Mucosa of stomach (tissue), 1 donor: ENCODE measurements around the gene RNF223.
"Not testable (repeated sequence)": the region's sequence is repeated elsewhere in the genome, so short reads cannot be mapped to it uniquely, and the experiment has no call there.

Experiments
- H3K27me3 ChIP-seq: one replicate; pipeline ENCODE4 v1.7.0; 2013; ENCODE audit warnings: mild to moderate bottlenecking, low read length; ENCODE audit not compliant: control insufficient read depth, insufficient read depth
- H3K36me3 ChIP-seq: one replicate; pipeline ENCODE4 v1.7.0; 2013; ENCODE audit warnings: low read length; ENCODE audit not compliant: control insufficient read depth, insufficient read depth
- H3K4me1 ChIP-seq: one replicate; pipeline ENCODE4 v1.7.0; 2013; ENCODE audit warnings: mild to moderate bottlenecking, low read length; ENCODE audit not compliant: control insufficient read depth, insufficient read depth
- H3K4me3 ChIP-seq: one replicate; pipeline ENCODE4 v1.7.0; 2013; ENCODE audit warnings: low read length
- H3K9ac ChIP-seq: one replicate; pipeline ENCODE4 v1.7.0; 2013; ENCODE audit warnings: mild to moderate bottlenecking, low read length, moderate library complexity
- H3K9me3 ChIP-seq: one replicate; pipeline ENCODE4 v1.7.0; 2013; ENCODE audit warnings: mild to moderate bottlenecking, low read length, moderate library complexity; ENCODE audit not compliant: control insufficient read depth
- donor health status: Pancreatic carcinoma.

Gene RNF223

DNA sequence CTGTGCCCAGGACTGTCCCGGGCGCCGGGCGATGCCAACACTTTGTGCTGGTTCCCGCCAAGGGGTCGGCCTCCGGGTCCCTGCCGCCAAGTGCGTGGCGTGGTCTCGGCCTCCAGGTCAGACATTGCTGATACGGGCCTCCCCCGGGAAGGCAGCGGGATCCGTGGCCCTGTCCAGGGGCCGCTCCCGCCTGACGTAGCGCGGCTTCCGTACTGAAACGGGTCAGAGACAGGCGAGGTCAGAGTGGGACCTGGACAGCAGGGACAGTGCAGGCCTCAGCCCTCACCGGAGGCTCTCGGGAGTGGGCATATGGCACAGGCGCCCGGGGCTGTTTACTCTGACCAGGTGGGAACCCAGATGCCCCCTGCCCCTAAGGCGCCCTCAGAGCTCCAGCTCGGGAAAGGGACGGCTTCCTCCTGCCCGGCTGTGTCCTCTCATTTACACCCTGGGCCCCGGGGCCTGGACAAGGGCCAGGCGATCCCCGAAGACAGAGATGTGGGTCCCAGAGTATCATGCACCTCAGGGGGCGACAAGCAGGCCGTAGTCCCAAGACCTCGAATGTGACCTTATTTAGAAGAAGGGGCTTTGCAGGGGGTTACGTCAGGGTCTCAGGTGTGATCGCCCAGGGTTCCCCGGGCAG lies 8.8 kb upstream of the RNF223 start:
- Histone ChIP-seq H3K9ac (no peak overlapping the region), H3K36me3 (no peaks in the 10 kb centered on the region), H3K4me3 (no peak overlapping the region), H3K27me3 (peaks cover 11% of the 10 kb centered on the region), H3K4me1 (peaks cover 14% of the 10 kb centered on the region), H3K9me3 (no peaks in the 10 kb centered on the region)

DNA sequence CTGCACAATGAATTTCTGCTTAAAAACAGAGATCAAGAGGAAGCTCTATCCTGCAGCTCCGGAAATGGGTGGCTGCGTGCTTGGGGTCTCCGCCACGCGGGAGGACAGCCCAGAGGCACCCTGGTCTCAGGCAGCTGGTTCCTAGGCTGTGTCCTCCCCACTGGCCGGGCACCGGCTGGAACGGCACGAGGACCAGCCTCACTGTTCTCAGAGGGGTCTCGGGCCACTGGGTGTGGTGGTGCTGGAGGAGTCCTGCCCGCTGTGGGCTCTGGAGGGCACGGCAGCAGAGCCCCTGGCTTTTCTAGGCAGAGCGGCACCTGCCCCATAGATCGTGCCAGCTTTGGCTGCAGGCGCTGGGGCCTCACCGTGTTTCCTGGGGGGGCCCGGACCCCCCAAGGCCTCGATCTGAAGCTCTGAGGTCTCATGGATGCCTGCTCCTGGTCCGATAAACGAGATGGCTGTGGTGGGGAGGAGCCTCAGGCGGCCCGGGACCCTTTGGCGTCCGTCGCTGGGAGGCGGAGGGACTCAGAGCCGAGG lies 8.2 kb upstream of the RNF223 start:
- H3K4me3 ChIP-seq, result no peak overlapping the region
- peaks cover 11% of the 10 kb centered on the region for H3K27me3 ChIP-seq
- H3K36me3 ChIP-seq, result no peaks in the 10 kb centered on the region
- no peak overlapping the region for H3K9ac ChIP-seq
- no peaks in the 10 kb centered on the region for H3K9me3 ChIP-seq
- H3K4me1 ChIP-seq, result peaks cover 14% of the 10 kb centered on the region

DNA sequence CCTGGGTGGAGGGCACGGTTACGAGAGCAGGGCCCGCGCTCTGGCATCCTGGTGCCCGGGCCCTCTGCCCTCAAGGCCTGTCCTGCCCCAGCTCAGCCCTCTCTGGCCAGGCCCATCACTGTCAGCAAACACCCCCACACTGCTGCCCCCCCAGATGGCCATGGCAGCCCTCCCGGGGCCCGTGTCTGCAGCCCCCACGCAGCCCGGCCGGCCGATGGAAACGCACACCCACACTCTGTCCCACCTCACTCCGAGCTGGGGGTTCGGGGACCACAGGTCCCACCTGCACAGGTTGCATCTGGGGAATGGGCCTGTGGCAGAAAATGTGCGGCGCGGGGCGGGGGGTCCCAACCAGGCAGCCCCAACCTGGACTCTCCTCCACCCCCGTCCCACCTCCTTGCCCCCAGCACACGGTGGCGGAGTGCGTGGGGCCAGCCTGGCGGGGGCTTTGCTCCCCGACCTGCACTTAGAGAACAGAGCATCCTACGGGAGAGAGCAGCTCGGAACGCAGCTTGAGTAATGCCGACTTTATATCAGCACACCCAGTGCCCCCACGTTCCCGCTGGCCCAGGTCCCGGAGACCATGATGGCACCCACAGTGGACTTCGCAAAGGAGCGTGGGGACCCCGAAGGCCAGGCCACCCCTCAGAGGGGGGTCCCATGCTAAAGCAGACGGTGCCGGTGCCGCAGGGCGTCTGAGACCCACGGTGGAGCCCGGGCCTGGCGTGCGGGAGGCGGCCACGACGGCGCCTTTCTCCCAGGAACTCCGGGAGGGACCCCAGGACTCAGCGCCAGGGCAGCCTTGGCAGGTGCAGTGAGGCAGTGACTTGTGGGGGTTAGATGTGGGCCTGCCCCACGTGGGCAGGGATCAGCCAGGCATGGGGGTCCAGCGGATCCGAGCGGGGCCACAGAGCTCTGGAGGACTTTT lies 7.5 kb upstream of the RNF223 start:
- H3K9ac ChIP-seq, result no peak overlapping the region
- H3K9me3 ChIP-seq, result no peaks in the 10 kb centered on the region
- peaks cover 14% of the 10 kb centered on the region for H3K4me1 ChIP-seq
- no peak overlapping the region for H3K4me3 ChIP-seq
- peaks cover 11% of the 10 kb centered on the region for H3K27me3 ChIP-seq
- H3K36me3 ChIP-seq, result no peaks in the 10 kb centered on the region

DNA sequence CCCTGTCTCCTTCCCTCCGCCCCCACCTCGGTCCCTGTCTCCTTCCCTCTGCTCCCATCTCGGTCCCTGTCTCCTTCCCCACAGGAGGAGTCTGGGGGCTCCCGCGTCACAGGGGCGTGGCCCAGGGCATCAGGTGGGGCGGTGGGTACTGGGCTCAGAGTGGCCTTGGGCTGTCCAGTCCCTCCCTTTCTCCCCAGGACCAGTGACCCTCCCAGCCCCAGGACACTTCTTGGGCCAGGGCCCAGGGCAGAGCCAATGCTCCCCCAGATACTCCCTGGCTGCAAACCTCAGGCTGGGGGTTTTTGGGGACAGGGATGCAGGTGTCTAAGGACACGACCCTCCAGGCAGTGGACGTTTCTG lies 6.8 kb upstream of the RNF223 start:
- Histone ChIP-seq H3K4me1 (peaks cover 14% of the 10 kb centered on the region), H3K4me3 (no peak overlapping the region), H3K27me3 (peaks cover 11% of the 10 kb centered on the region), H3K9ac (no peak overlapping the region), H3K36me3 (no peaks in the 10 kb centered on the region), H3K9me3 (no peaks in the 10 kb centered on the region)

- Histone ChIP-seq H3K27me3 (peaks cover 11% of the 10 kb centered on the region), H3K4me1 (peaks cover 14% of the 10 kb centered on the region), H3K9me3 (no peaks in the 10 kb centered on the region), H3K36me3 (no peaks in the 10 kb centered on the region), H3K4me3 (no peak overlapping the region), H3K9ac (peak overlapping the region; percentile 29)
These were observed 6.1 kb upstream of the RNF223 start for GRCh38 chr1:1080122-1080757.

DNA sequence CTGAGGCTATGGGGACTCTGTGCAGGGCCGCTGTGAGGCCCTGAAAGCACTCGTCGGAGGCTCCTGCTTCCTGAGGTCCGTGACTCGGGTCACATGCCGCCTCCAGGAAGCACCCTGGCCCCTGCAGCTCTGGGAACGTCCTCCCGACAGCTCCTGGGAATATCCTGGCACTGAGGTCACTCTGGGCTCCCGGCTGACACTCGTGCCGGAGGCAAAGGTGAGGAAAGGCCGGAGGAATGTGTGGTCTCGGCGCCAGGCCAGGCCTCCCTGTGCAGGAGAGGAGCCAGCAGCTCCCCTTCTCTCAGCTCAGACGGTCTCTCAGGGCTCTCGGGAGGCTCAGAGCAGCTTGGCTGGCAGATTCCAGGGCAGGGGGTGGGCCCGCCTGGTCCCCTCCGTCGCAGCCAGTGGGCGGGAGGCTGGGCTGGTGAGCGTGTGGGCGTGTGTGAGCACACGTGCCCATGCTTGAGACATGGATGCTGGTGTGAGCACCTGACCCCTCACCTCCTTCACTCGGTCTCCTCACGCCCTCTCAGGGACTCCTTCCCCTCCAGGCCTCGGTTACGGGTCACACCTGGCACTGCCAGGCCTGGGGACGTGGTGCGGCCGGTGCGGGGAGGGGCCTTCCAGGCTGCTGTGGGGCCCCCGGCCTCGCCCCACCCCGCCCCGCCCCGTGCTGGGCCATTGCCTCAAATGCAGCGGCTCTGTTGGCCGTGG lies 5.5 kb upstream of the RNF223 start:
- no peaks in the 10 kb centered on the region for H3K9me3 ChIP-seq
- H3K27me3 ChIP-seq, result peaks cover 11% of the 10 kb centered on the region
- H3K9ac ChIP-seq, result peak overlapping the region; percentile 29
- no peaks in the 10 kb centered on the region for H3K36me3 ChIP-seq
- H3K4me3 ChIP-seq, result no peak overlapping the region
- peaks cover 21% of the 10 kb centered on the region for H3K4me1 ChIP-seq

- H3K36me3 ChIP-seq, H3K9me3 ChIP-seq, H3K9ac ChIP-seq, H3K4me3 ChIP-seq: not testable (repeated sequence)
- Histone ChIP-seq H3K27me3 (peaks cover 16% of the 10 kb centered on the region), H3K4me1 (peaks cover 42% of the 10 kb centered on the region)
These were observed 3.3 kb upstream of the RNF223 start for GRCh38 chr1:1077396-1077795.

GRCh38 chr1:1075148-1075935 lies 1.2 kb upstream of the RNF223 start:
- no peaks in the 10 kb centered on the region for H3K36me3 ChIP-seq
- peaks cover 16% of the 10 kb centered on the region for H3K27me3 ChIP-seq
- H3K9ac ChIP-seq, result no peak overlapping the region
- H3K9me3 ChIP-seq, result no peaks in the 10 kb centered on the region
- H3K4me3 ChIP-seq, result no peak overlapping the region
- H3K4me1 ChIP-seq, result peaks cover 48% of the 10 kb centered on the region

- Histone ChIP-seq H3K4me3 (no peak overlapping the region), H3K9me3 (no peaks in the 10 kb centered on the region), H3K36me3 (no peaks in the 10 kb centered on the region), H3K4me1 (peaks cover 47% of the 10 kb centered on the region), H3K9ac (peak overlapping the region; percentile 73), H3K27me3 (peaks cover 14% of the 10 kb centered on the region)
These were observed 583 bp upstream of the RNF223 start for GRCh38 chr1:1074631-1075147.

DNA sequence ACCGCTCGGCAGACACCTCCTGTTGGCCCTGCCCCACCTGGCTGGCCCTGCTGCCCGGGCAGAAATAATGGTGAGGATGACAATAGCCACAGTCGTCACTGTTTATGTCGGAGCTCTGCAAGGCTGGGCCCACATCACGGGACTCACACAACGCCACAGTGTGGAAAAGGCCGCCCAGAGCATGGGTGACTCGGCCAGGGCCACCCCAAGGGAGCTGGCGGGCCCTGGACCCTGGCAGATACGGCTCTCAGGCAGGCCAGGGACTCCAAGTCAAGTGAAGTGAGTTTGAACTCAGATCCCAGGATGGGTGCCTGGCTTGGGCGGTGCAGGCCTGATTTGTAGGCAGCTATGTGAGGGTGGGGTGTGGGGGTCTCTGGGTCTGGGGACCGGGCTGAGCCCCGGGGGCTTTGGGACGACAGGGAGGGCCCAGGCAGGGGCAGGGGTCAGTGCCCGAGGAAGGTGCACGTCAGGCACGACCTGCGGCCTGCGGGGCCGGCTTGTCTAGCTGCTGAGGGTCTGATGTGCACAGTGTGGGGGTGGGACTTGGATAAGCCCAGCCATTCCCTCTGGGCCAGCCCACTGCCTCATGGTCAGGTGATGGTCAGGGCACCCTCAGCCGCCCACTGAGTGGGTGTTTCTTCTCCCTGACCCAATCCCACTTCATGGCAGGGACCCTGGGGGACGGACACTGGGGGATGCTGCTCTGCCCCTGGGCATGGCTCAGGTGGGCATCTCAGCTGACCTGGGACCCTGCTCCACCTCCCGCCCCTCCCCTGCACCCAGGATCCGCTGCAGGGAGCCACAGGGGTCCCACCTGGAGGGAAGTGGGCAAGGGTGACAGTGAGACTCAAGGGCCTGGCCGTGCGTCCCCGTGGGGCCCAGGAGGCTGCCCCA lies 1.0 kb downstream of the RNF223 start:
- Histone ChIP-seq H3K27me3 (peaks cover 16% of the 10 kb centered on the region), H3K9ac (peak overlapping the region; percentile 73), H3K36me3 (no peaks in the 10 kb centered on the region), H3K4me3 (peak overlapping the region; percentile 56), H3K4me1 (peaks cover 50% of the 10 kb centered on the region), H3K9me3 (no peaks in the 10 kb centered on the region)
